MCF 10A (cell line): Measurements from ENCODE around the gene MAT2B. TPM values are rescaled to one million over a fixed set of nuclear protein-coding genes. Genes with fewer than 3 reads are reported as not detected.

Experiments
- BruUV-seq: library from RNA; stranded (reverse); fragments of 400-500 nt; replicated peaks from 2 replicates; lab custom pipeline; 2021; lab: Mats Ljungman, UMichigan
- CTCF ChIA-PET: fragments of 300-600 bp; sonication (Branson Sonifier 250); formaldehyde crosslinking; extraction: SDS; loops from one replicate; lab custom pipeline; 2021; ENCODE audit warnings: antibody characterized with exemption, inconsistent platforms; lab: Yijun Ruan, JAX
- POLR2A ChIA-PET: fragments of 300-600, 350-650 bp; sonication (Branson Sonifier 250); formaldehyde crosslinking; extraction: SDS; loops from one replicate; lab custom pipeline; 2020; ENCODE audit warnings: antibody characterized with exemption, inconsistent platforms; lab: Yijun Ruan, JAX
- DNase-seq: peaks from one replicate; pipeline ENCODE4 v3.0.0-alpha.2; 2018; ENCODE audit not compliant: unreplicated experiment
- H3K27ac Mint-ChIP-seq: one replicate; pipeline ENCODE4 v1.8.0; 2022; ENCODE audit warnings: mild to moderate bottlenecking, low read depth, mixed read lengths; ENCODE audit not compliant: unreplicated experiment
- H3K27me3 Mint-ChIP-seq: one replicate; pipeline ENCODE4 v1.8.0; 2022; ENCODE audit warnings: mixed read lengths; ENCODE audit not compliant: insufficient read depth, unreplicated experiment
- H3K36me3 Mint-ChIP-seq: one replicate; pipeline ENCODE4 v1.8.0; 2022; ENCODE audit warnings: mild to moderate bottlenecking, moderate library complexity, mixed read lengths; ENCODE audit not compliant: insufficient read depth, unreplicated experiment
- H3K4me1 Mint-ChIP-seq: one replicate; pipeline ENCODE4 v1.8.0; 2022; ENCODE audit warnings: mixed read lengths; ENCODE audit not compliant: insufficient read depth, unreplicated experiment
- H3K4me3 Mint-ChIP-seq: one replicate; pipeline ENCODE4 v1.8.0; 2022; ENCODE audit warnings: mild to moderate bottlenecking, moderate library complexity, mixed read lengths; ENCODE audit not compliant: unreplicated experiment
- H3K9me3 Mint-ChIP-seq: one replicate; pipeline ENCODE4 v1.8.0; 2022; ENCODE audit warnings: mixed read lengths; ENCODE audit not compliant: unreplicated experiment
- CTCF ChIP-seq: fragments of 200-600 bp; IDR thresholded peaks from one replicate; pipeline ENCODE4 v1.8.0; 2022; ENCODE audit warnings: antibody characterized with exemption, mild to moderate bottlenecking; ENCODE audit not compliant: unreplicated experiment
- intact Hi-C: fragments of 100-400 bp; cut with micrococcal nuclease; formaldehyde crosslinking; loops from 2 replicates; pipeline ENCODE4 v1.14.1; 2022
- total RNA-seq: library from RNA; stranded (reverse); gene quantifications from 2 replicates; pipeline ENCODE4 v1.2.3, GENCODE V29; 2022

Gene MAT2B
- total RNA-seq, 1 experiment from 2014 or later: 70.9 TPM

GRCh38 chr5:163552536-163552935 lies 47.1 kb downstream of the MAT2B start:
- H3K4me1 Mint-ChIP-seq: no peaks in the 10 kb centered on the region
- DNase-seq: no peak
- no peak overlapping the region for H3K27ac Mint-ChIP-seq
- no peak overlapping the region for H3K4me3 Mint-ChIP-seq
- H3K36me3 Mint-ChIP-seq: no peaks in the 10 kb centered on the region
- BruUV-seq: no TSS peak
- TF ChIP-seq CTCF: no peak
- CTCF ChIA-PET: interaction anchor here (0.6 to 1.6 kb wide), 2 partner anchors 12 to 1656 kb away, joined by 3 to 5 read pairs; no protein-coding TSS in a partner anchor
- no peaks in the 10 kb centered on the region for H3K27me3 Mint-ChIP-seq
- POLR2A ChIA-PET: interaction anchor here (0.5 kb wide), 1 partner anchor 1086 kb away, joined by 4 read pairs; no protein-coding TSS in a partner anchor
- H3K9me3 Mint-ChIP-seq: no peaks in the 10 kb centered on the region
- intact Hi-C loops: no loop called here

- ChIA-PET POLR2A (no interaction called here), CTCF (interaction anchor here (1.1 to 5.3 kb wide), 6 partner anchors 8 to 942 kb away, joined by 3 to 67 read pairs (median 4); no protein-coding TSS in a partner anchor)
- peaks cover 29% of the 10 kb centered on the region for H3K4me1 Mint-ChIP-seq
- BruUV-seq: no TSS peak
- H3K27ac Mint-ChIP-seq: no peak overlapping the region
- no peak for DNase-seq
- TF ChIP-seq CTCF: no peak
- intact Hi-C loops: no loop called here
- no peak overlapping the region for H3K4me3 Mint-ChIP-seq
- H3K36me3 Mint-ChIP-seq: no peaks in the 10 kb centered on the region
- H3K27me3 Mint-ChIP-seq: no peaks in the 10 kb centered on the region
- H3K9me3 Mint-ChIP-seq: no peaks in the 10 kb centered on the region
Observed at GRCh38 chr5:163561339-163561738, 55.9 kb downstream of the MAT2B start.

- ChIA-PET CTCF (interaction anchor here (0.9 to 5.3 kb wide), 7 partner anchors 15 to 941 kb away, joined by 3 to 67 read pairs (median 3); no protein-coding TSS in a partner anchor), POLR2A (interaction anchor here (0.9 kb wide), 1 partner anchor 942 kb away, joined by 3 read pairs; no protein-coding TSS in a partner anchor)
- intact Hi-C loops: no loop called here
- no peak overlapping the region for H3K4me3 Mint-ChIP-seq
- no peak for DNase-seq
- no TSS peak for BruUV-seq
- H3K9me3 Mint-ChIP-seq: no peaks in the 10 kb centered on the region
- no peaks in the 10 kb centered on the region for H3K27me3 Mint-ChIP-seq
- peaks cover 30% of the 10 kb centered on the region for H3K4me1 Mint-ChIP-seq
- no peaks in the 10 kb centered on the region for H3K36me3 Mint-ChIP-seq
- no peak overlapping the region for H3K27ac Mint-ChIP-seq
- TF ChIP-seq CTCF: no peak
Observed at GRCh38 chr5:163562071-163562470, 56.7 kb downstream of the MAT2B start.

DNA sequence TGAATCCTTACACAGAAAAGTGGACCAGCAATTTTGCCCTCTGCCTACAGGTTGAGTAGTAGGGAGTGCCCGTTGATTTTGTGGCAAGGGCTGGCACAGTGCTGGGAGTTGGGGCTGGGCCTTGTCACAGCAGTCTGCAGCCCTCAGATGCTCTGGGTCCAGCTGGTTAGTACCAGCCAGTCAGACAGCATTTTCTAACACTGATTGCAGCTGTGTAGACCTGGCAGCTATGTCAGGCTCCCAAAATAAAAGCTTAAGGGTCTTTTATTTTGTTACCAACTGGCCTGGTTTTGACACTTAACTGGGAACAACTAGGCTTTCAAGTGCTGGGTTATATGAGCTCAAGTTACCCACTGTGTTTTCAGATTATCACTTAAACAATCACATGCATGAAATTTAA lies 57.7 kb downstream of the MAT2B start:
- H3K27me3 Mint-ChIP-seq: no peaks in the 10 kb centered on the region
- no peak overlapping the region for H3K4me3 Mint-ChIP-seq
- H3K9me3 Mint-ChIP-seq: no peaks in the 10 kb centered on the region
- no peak overlapping the region for H3K27ac Mint-ChIP-seq
- ChIA-PET CTCF (interaction anchor here (0.7 to 5.3 kb wide), 17 partner anchors 9 to 1765 kb away, joined by 3 to 67 read pairs (median 3); no protein-coding TSS in a partner anchor), POLR2A (no interaction called here)
- no peak for TF ChIP-seq CTCF
- H3K36me3 Mint-ChIP-seq: no peaks in the 10 kb centered on the region
- no TSS peak for BruUV-seq
- no peak for DNase-seq
- intact Hi-C loops: no loop called here
- H3K4me1 Mint-ChIP-seq: peaks cover 37% of the 10 kb centered on the region
